GM23338 (cell line): ENCODE results near the gene LRRC75B. TPM values are rescaled to one million over a fixed set of nuclear protein-coding genes. Genes with fewer than 3 reads are reported as not detected.
"Not testable (repeated sequence)": the region's sequence is repeated elsewhere in the genome, so short reads cannot be mapped to it uniquely, and the experiment has no call there.

Source experiments
- ATAC-seq: fragments of 200-7000 bp; cut with Tn5 transposase; 3 replicates; pipeline ENCODE4 v1.9.1; 2020
- DNase-seq: peaks from one replicate; pipeline ENCODE4 v3.0.0-alpha.2; 2015; ENCODE audit warnings: low spot score
- H2AFZ ChIP-seq: fragments of 200-600 bp; sonication (generic); 2 replicates; pipeline ENCODE4 v1.8.0; 2016; ENCODE audit warnings: antibody characterized with exemption, mild to moderate bottlenecking, moderate library complexity
- H3F3A ChIP-seq: fragments of 200-600 bp; sonication (generic); replicated peaks from 2 replicates; pipeline ENCODE4 v1.8.0; 2017; ENCODE audit warnings: antibody characterized with exemption, mixed run types, low read depth
- H3K27ac ChIP-seq: fragments of 200-600 bp; sonication (generic); 2 replicates; pipeline ENCODE4 v1.6.1; 2016; ENCODE audit warnings: low read depth
- H3K27me3 ChIP-seq: fragments of 200-600 bp; sonication (generic); 2 replicates; pipeline ENCODE4 v1.8.0; 2016; ENCODE audit warnings: mild to moderate bottlenecking, mixed run types, moderate library complexity; ENCODE audit not compliant: insufficient read depth
- H3K36me3 ChIP-seq: fragments of 200-600 bp; sonication (generic); 2 replicates; pipeline ENCODE4 v1.8.0; 2016; ENCODE audit warnings: mild to moderate bottlenecking; ENCODE audit not compliant: insufficient read depth
- H3K4me1 ChIP-seq: fragments of 200-600 bp; sonication (generic); 2 replicates; pipeline ENCODE4 v1.8.0; 2016; ENCODE audit warnings: mild to moderate bottlenecking, moderate library complexity; ENCODE audit not compliant: insufficient read depth
- H3K4me2 ChIP-seq: fragments of 200-600 bp; sonication (generic); 2 replicates; pipeline ENCODE4 v1.7.1; 2017; ENCODE audit warnings: mixed run types
- H3K4me3 ChIP-seq: fragments of 200-600 bp; sonication (generic); 2 replicates; pipeline ENCODE4 v1.6.1; 2016; ENCODE audit warnings: mixed run types
- H3K79me2 ChIP-seq: fragments of 200-600 bp; sonication (generic); replicated peaks from 2 replicates; pipeline ENCODE4 v1.8.0; 2017; ENCODE audit warnings: mild to moderate bottlenecking; ENCODE audit not compliant: insufficient read depth
- H3K9me2 ChIP-seq: fragments of 200-600 bp; sonication (generic); 2 replicates; pipeline ENCODE4 v1.8.0; 2017; ENCODE audit not compliant: insufficient read depth
- H4K20me1 ChIP-seq: fragments of 200-600 bp; sonication (generic); replicated peaks from 2 replicates; pipeline ENCODE4 v1.8.0; 2017; ENCODE audit warnings: mild to moderate bottlenecking; ENCODE audit not compliant: insufficient read depth
- H3K27ac Mint-ChIP-seq: 2 replicates; pipeline ENCODE4 v1.8.0; 2020; ENCODE audit warnings: inconsistent platforms, mild to moderate bottlenecking, moderate library complexity, mixed read lengths
- H3K27me3 Mint-ChIP-seq: 3 replicates; pipeline ENCODE4 v1.8.0; 2022; ENCODE audit warnings: low read depth, mild to moderate bottlenecking, moderate library complexity, mixed read lengths, inconsistent platforms; ENCODE audit not compliant: insufficient read depth, poor library complexity
- H3K36me3 Mint-ChIP-seq: 3 replicates; pipeline ENCODE4 v1.8.0; 2021; ENCODE audit warnings: low read depth, mild to moderate bottlenecking, inconsistent platforms, moderate library complexity, mixed read lengths
- H3K4me1 Mint-ChIP-seq: 3 replicates; pipeline ENCODE4 v1.8.0; 2020; ENCODE audit warnings: mild to moderate bottlenecking, inconsistent platforms, mixed read lengths
- H3K4me3 Mint-ChIP-seq: 3 replicates; pipeline ENCODE4 v1.8.0; 2021; ENCODE audit warnings: moderate library complexity, mild to moderate bottlenecking, inconsistent platforms, mixed read lengths
- H3K9me3 Mint-ChIP-seq: 3 replicates; pipeline ENCODE4 v1.8.0; 2020; ENCODE audit warnings: moderate library complexity, mild to moderate bottlenecking, inconsistent platforms, mixed read lengths
- EZH2phosphoT487 ChIP-seq: fragments of 200-600 bp; sonication (generic); IDR thresholded peaks from one replicate; pipeline ENCODE4 v1.8.1; 2018; ENCODE audit warnings: antibody characterized with exemption; ENCODE audit not compliant: unreplicated experiment
- JUNB ChIP-seq: IDR thresholded peaks from one replicate; pipeline ENCODE4 v1.6.1; 2016; ENCODE audit warnings: antibody characterized with exemption; ENCODE audit not compliant: unreplicated experiment
- POLR2AphosphoS5 ChIP-seq: IDR thresholded peaks from 2 replicates; pipeline ENCODE4 v1.6.1; 2016; ENCODE audit warnings: antibody characterized with exemption, low read depth
- polyA plus RNA-seq: library from polyadenylated mRNA; unstranded; fragments of >200 nt; fragmentation: Nextera tagmentation; extraction: Ambion mirVana; gene quantifications from 2 replicates; pipeline ENCODE4 v1.2.1, GENCODE V29; 2016
- total RNA-seq: library from RNA; depleted of rRNA; stranded (reverse); fragments of >200 nt; shearing (Covaris generic); gene quantifications from 2 replicates; pipeline ENCODE4 v1.2.3, GENCODE V29; 2014
- TF ChIP-seq, protein P1 (sequence below): IDR thresholded peaks from one replicate; pipeline ENCODE4 v1.6.1; 2018; ENCODE audit warnings: antibody characterized with exemption; ENCODE audit not compliant: unreplicated experiment
- TF ChIP-seq, protein P2 (sequence below): IDR thresholded peaks from 2 replicates; pipeline ENCODE4 v1.6.1; 2016; ENCODE audit warnings: antibody characterized with exemption

LRRC75B gene
- total and polyA plus RNA-seq, 2 experiments from 2014 or later, result 17.6 to 22.1 TPM

DNA sequence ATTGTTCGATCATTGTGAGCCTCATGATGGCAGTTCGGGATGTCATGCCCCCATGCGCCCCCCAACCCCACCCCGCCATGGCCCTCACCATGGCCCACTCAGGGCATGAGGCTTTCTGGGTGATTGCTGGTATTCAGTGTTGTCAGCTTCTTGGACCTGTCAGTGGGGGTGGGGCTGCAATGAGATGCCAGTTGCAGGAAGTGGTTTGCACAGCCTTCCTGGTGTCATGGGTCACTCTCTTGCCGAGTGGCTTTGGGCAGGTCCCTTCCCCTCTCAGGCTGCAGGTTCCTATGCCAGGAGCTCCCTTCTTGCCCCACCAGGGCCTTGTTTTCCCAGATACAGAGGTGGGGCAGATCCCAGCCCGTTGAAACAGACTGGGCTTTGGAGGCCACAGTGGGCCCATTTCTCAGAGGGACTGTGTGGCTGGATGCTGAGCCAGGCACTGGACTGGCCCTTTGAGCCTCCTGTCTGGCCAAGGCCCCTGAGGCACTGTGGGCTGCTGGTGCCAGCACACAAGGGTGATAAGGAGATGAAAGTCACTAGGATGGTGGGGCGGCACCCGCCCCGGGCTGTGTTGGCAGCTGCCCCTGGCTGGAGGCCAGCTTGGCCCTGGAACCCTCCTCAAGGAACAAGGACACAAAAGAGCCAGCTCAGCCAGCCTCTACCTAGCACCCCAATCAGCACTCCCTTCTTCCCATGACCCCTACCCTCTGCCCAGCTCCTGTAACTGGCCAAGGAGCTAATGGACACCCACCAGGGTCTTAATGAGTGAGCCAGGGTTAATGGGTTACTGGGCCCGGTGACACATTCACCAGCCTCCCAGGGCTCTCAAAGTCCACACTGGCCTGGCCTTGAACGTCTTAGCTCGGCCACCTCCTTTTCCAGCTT, 8.6 kb upstream of the LRRC75B start (continued):
- TF ChIP-seq, protein P1, sequence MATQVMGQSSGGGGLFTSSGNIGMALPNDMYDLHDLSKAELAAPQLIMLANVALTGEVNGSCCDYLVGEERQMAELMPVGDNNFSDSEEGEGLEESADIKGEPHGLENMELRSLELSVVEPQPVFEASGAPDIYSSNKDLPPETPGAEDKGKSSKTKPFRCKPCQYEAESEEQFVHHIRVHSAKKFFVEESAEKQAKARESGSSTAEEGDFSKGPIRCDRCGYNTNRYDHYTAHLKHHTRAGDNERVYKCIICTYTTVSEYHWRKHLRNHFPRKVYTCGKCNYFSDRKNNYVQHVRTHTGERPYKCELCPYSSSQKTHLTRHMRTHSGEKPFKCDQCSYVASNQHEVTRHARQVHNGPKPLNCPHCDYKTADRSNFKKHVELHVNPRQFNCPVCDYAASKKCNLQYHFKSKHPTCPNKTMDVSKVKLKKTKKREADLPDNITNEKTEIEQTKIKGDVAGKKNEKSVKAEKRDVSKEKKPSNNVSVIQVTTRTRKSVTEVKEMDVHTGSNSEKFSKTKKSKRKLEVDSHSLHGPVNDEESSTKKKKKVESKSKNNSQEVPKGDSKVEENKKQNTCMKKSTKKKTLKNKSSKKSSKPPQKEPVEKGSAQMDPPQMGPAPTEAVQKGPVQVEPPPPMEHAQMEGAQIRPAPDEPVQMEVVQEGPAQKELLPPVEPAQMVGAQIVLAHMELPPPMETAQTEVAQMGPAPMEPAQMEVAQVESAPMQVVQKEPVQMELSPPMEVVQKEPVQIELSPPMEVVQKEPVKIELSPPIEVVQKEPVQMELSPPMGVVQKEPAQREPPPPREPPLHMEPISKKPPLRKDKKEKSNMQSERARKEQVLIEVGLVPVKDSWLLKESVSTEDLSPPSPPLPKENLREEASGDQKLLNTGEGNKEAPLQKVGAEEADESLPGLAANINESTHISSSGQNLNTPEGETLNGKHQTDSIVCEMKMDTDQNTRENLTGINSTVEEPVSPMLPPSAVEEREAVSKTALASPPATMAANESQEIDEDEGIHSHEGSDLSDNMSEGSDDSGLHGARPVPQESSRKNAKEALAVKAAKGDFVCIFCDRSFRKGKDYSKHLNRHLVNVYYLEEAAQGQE, result no peak
- no peak for TF ChIP-seq EZH2phosphoT487
- TF ChIP-seq POLR2AphosphoS5, result no peak
- TF ChIP-seq, protein P2, sequence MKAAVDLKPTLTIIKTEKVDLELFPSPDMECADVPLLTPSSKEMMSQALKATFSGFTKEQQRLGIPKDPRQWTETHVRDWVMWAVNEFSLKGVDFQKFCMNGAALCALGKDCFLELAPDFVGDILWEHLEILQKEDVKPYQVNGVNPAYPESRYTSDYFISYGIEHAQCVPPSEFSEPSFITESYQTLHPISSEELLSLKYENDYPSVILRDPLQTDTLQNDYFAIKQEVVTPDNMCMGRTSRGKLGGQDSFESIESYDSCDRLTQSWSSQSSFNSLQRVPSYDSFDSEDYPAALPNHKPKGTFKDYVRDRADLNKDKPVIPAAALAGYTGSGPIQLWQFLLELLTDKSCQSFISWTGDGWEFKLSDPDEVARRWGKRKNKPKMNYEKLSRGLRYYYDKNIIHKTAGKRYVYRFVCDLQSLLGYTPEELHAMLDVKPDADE, result no peak
- no peak for TF ChIP-seq JUNB

DNA sequence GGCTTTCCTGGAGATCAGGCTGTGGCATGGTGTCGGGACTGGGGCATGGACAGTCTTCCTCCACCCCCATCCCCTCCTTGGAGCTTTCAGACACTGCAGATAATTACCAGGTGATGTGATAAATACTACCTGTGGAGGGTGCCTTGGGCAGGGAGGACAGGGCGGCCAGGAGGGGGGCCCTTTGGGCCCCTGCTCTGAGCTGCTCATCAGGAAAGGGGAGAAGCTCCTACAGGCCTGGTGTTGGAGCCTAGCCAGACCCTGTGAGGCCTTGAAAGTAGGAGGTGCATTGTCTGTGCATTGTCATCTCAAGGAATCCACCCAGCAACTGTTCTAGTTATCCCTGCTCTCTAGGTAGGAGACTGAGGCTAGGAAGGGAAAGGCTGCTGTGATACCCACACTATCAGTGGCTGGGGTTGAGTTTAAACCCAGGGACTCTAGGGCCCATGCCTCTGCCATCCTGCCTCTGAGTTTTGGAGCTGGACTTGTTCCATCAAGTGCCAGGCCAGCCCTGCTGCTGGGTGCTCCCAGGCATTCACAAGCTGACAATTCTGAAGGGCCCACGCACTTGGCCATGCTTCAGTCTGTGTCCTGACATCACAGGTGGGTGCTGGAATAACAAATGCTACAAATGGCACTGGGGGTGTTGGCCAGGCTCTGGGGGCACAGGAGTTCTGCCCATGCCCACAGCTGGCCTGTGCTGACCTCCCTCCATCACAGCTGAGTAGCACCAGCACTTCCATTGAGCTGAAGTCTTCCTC, 7.3 kb upstream of the LRRC75B start:
- H3K27me3 ChIP-seq, H4K20me1 ChIP-seq, H3K9me2 ChIP-seq, H2AFZ ChIP-seq, H3K4me1 ChIP-seq, H3F3A ChIP-seq, H3K79me2 ChIP-seq, H3K4me2 ChIP-seq, H3K9me3 Mint-ChIP-seq, DNase-seq, H3K27ac Mint-ChIP-seq, H3K4me3 Mint-ChIP-seq, H3K27ac ChIP-seq, H3K36me3 ChIP-seq, ATAC-seq, H3K36me3 Mint-ChIP-seq, H3K4me3 ChIP-seq: not testable (repeated sequence)
- Mint-ChIP-seq H3K4me1 (peaks cover 27% of the 10 kb centered on the region), H3K27me3 (peaks cover 12% of the 10 kb centered on the region)

DNA sequence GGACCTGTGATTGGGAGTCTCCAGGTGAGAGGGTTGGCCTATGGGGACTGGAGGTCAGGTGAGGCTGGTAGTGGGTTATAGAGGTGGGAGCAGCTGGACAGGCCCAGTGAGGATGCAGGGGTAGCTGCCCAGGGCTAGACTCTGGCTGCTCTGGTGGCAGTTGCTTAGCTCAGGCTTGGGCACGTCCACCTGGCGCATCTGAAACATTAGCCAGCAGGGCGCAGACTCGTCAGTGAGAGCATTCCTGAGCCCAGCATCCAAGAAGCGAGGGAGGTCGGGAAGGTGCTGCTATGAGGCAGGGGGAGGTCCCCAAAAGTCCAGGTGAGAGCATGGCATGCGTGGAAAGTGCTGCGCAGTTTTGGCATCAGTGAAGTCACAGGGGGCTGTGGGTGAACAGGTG, 6.6 kb upstream of the LRRC75B start:
- Histone ChIP-seq H3K4me3 (no peak overlapping the region), H3K4me1 (peaks cover 4% of the 10 kb centered on the region; the same call in 1 of the 2 replicates), H3F3A (no peaks in the 10 kb centered on the region), H3K27ac (no peak overlapping the region), H2AFZ (peak overlapping the region; percentile 69; the same call in 1 of the 2 replicates), H3K27me3 (no peaks in the 10 kb centered on the region), H3K79me2 (no peaks in the 10 kb centered on the region), H4K20me1 (no peaks in the 10 kb centered on the region), H3K36me3 (no peaks in the 10 kb centered on the region), H3K4me2 (no peak overlapping the region), H3K9me2 (no peaks in the 10 kb centered on the region)
- no peak for TF ChIP-seq EZH2phosphoT487
- TF ChIP-seq, protein P2, result no peak
- peak; percentile 52 for DNase-seq
- no peaks in the 10 kb centered on the region for H3K36me3 Mint-ChIP-seq
- peaks cover 30% of the 10 kb centered on the region for H3K4me1 Mint-ChIP-seq
- peak; percentile 33 for ATAC-seq
- H3K27me3 Mint-ChIP-seq, result peaks cover 12% of the 10 kb centered on the region
- H3K27ac Mint-ChIP-seq, result no peak overlapping the region; the same call in 1 of the 2 replicates
- no peaks in the 10 kb centered on the region for H3K9me3 Mint-ChIP-seq
- no peak overlapping the region for H3K4me3 Mint-ChIP-seq

DNA sequence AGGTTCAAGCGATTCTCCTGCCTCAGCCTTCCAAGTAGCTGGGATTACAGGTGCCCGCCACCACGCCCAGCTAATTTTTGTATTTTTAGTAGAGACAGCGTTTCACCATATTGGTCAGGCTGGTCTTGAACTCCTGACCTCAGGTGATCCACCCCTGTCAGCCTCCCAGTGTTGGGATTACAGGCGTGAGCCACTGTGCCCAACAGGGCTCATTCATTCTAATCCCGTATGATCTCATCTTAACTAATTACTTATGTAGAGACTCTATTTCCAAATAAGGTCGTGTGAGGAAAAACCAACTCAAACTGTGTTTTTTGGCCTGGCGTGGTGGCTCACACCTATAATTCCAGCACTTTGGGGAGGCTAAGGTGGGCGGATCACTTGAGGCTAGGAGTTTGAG, 4.2 kb upstream of the LRRC75B start:
- not testable (repeated sequence) for H2AFZ ChIP-seq, H3K36me3 ChIP-seq, H3K27ac Mint-ChIP-seq, H3K36me3 Mint-ChIP-seq, H4K20me1 ChIP-seq, H3K27ac ChIP-seq, H3K4me2 ChIP-seq, H3K4me3 ChIP-seq, H3K9me3 Mint-ChIP-seq, H3K79me2 ChIP-seq, ATAC-seq, H3K9me2 ChIP-seq, H3K4me3 Mint-ChIP-seq, DNase-seq, H3K4me1 ChIP-seq, H3F3A ChIP-seq, H3K27me3 ChIP-seq
- H3K4me1 Mint-ChIP-seq, result peaks cover 27% of the 10 kb centered on the region
- H3K27me3 Mint-ChIP-seq, result peaks cover 14% of the 10 kb centered on the region
